ENCODE data around the gene ZFAND3.
"Not testable (repeated sequence)": the region's sequence is repeated elsewhere in the genome, so short reads cannot be mapped to it uniquely, and the experiment has no call there.

Gene ZFAND3

GRCh38 chr6:38088010-38088409, 268.5 kb downstream of the ZFAND3 start:
- DNase-seq (ENCODE audit: low read depth, low spot score): no peak

GRCh38 chr6:38088829-38089228, 269.3 kb downstream of the ZFAND3 start:
- no peak for DNase-seq (ENCODE audit: low read depth, low spot score)

- DNase-seq (ENCODE audit: low read depth, low spot score): no peak
These were observed 272.1 kb downstream of the ZFAND3 start for GRCh38 chr6:38091613-38092012.

GRCh38 chr6:38092465-38092864, 272.9 kb downstream of the ZFAND3 start:
- DNase-seq (ENCODE audit: low read depth, low spot score): no peak

GRCh38 chr6:38092964-38093363, 273.4 kb downstream of the ZFAND3 start:
- no peak for DNase-seq (ENCODE audit: low read depth, low spot score)

- no peak for DNase-seq (ENCODE audit: low read depth, low spot score)
These were observed 275.5 kb downstream of the ZFAND3 start for GRCh38 chr6:38095054-38095453.

- no peak for DNase-seq (ENCODE audit: low read depth, low spot score)
These were observed 279.7 kb downstream of the ZFAND3 start for GRCh38 chr6:38099221-38099620.

GRCh38 chr6:38100380-38100779, 280.9 kb downstream of the ZFAND3 start:
- no peak for DNase-seq (ENCODE audit: low read depth, low spot score)

- DNase-seq (ENCODE audit: low read depth, low spot score): no peak
These were observed 284.4 kb downstream of the ZFAND3 start for GRCh38 chr6:38103921-38104320.

- no peak for DNase-seq (ENCODE audit: low read depth, low spot score)
These were observed 285.5 kb downstream of the ZFAND3 start for GRCh38 chr6:38105066-38105465.

GRCh38 chr6:38107073-38107472, 287.5 kb downstream of the ZFAND3 start:
- DNase-seq (ENCODE audit: low read depth, low spot score): no peak

- no peak for DNase-seq (ENCODE audit: low read depth, low spot score)
These were observed 291.0 kb downstream of the ZFAND3 start for GRCh38 chr6:38110481-38110971.

- no peak for DNase-seq (ENCODE audit: low read depth, low spot score)
These were observed 292.7 kb downstream of the ZFAND3 start for GRCh38 chr6:38112181-38112580.

- no peak for DNase-seq (ENCODE audit: low read depth, low spot score)
These were observed 294.5 kb downstream of the ZFAND3 start for GRCh38 chr6:38113825-38114576.

GRCh38 chr6:38114976-38115625, 295.6 kb downstream of the ZFAND3 start:
- DNase-seq (ENCODE audit: low read depth, low spot score): no peak

GRCh38 chr6:38115626-38116008, 296.1 kb downstream of the ZFAND3 start:
- DNase-seq (ENCODE audit: low read depth, low spot score): no peak

GRCh38 chr6:38116248-38116647, 296.7 kb downstream of the ZFAND3 start:
- DNase-seq (ENCODE audit: low read depth, low spot score): no peak

- no peak for DNase-seq (ENCODE audit: low read depth, low spot score)
These were observed 297.8 kb downstream of the ZFAND3 start for GRCh38 chr6:38117281-38117680.

GRCh38 chr6:38118791-38119365, 299.4 kb downstream of the ZFAND3 start:
- DNase-seq (ENCODE audit: low read depth, low spot score): no peak

- DNase-seq (ENCODE audit: low read depth, low spot score): no peak
These were observed 300.0 kb downstream of the ZFAND3 start for GRCh38 chr6:38119516-38119915.

- DNase-seq (ENCODE audit: low read depth, low spot score): not testable (repeated sequence)
These were observed 304.8 kb downstream of the ZFAND3 start for GRCh38 chr6:38124224-38124926.

GRCh38 chr6:38127284-38127683, 307.8 kb downstream of the ZFAND3 start:
- no peak for DNase-seq (ENCODE audit: low read depth, low spot score)

Data from brain pericyte (primary cell).